Muscle layer of duodenum (tissue), 2 donors: Measurements from ENCODE around the gene NDUFS1.
"Not testable (repeated sequence)": the region's sequence is repeated elsewhere in the genome, so short reads cannot be mapped to it uniquely, and the experiment has no call there.

ENCODE experiments used
- H3K27ac ChIP-seq: one replicate; pipeline ENCODE4 v1.7.0; 2013; ENCODE audit warnings: mild to moderate bottlenecking, low read length
- H3K27me3 ChIP-seq: one replicate; pipeline ENCODE4 v1.7.0; 2013; ENCODE audit warnings: low read depth, mild to moderate bottlenecking, control low read depth, low read length
- H3K36me3 ChIP-seq, 2 donors: one replicate each; pipeline ENCODE4 v1.7.0; 2013; ENCODE audit warnings: low read length in 2 of 2, control low read depth in 1 of 2, mild to moderate bottlenecking in 1 of 2; ENCODE audit not compliant: insufficient read depth in 2 of 2, control insufficient read depth in 1 of 2
- H3K4me1 ChIP-seq, 2 donors: one replicate each; pipeline ENCODE4 v1.7.0; 2013; ENCODE audit warnings: low read length in 2 of 2, mild to moderate bottlenecking in 2 of 2, control low read depth in 1 of 2, moderate library complexity in 1 of 2; ENCODE audit not compliant: insufficient read depth in 2 of 2, control insufficient read depth in 1 of 2
- H3K4me3 ChIP-seq, 2 donors: one replicate each; pipeline ENCODE4 v1.7.0; 2013; ENCODE audit warnings: low read length in 2 of 2, low read depth in 1 of 2, mild to moderate bottlenecking in 1 of 2
- H3K9me3 ChIP-seq, 2 donors: one replicate each; pipeline ENCODE4 v1.7.0; 2013; ENCODE audit warnings: low read length in 2 of 2, control low read depth in 1 of 2, mild to moderate bottlenecking in 1 of 2; ENCODE audit not compliant: control insufficient read depth in 1 of 2
- donor health status: healthy.

Gene NDUFS1

DNA sequence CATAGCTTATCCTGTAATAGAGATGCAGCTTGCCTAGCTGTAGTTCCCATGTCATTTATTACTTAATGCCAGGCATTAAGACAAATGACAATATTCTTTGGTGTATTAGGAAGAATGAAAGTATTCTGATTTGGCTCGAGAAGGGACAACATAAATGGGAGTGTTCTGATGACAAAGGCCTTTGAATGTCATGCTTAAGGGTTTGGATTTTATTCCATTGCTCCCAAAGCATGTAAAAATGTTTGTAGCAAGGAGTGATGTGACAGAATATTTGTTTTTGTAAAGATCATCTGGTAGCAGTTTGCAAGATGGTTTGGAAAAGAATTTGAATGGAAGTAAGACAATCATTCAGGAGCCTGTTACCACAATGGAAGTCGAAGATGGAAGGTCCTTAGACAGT, 30.9 kb upstream of the NDUFS1 start:
- Histone ChIP-seq H3K4me1 (no peaks in the 10 kb centered on the region), H3K27me3 (no peaks in the 10 kb centered on the region)

GRCh38 chr2:206189691-206190090, 30.4 kb upstream of the NDUFS1 start:
- Histone ChIP-seq H3K27ac (no peak overlapping the region), H3K27me3 (no peaks in the 10 kb centered on the region), H3K4me1 (no peaks in the 10 kb centered on the region), H3K36me3 (no peaks in the 10 kb centered on the region), H3K4me3 (no peak overlapping the region), H3K9me3 (no peaks in the 10 kb centered on the region)

More for the DNA sequence above, 30.9 kb upstream of the NDUFS1 start:
- Histone ChIP-seq H3K36me3 (no peaks in the 10 kb centered on the region), H3K4me3 (no peak overlapping the region), H3K9me3 (no peaks in the 10 kb centered on the region), H3K27ac (no peak overlapping the region)

- not testable (repeated sequence) for H3K36me3 ChIP-seq, H3K9me3 ChIP-seq, H3K27ac ChIP-seq, H3K27me3 ChIP-seq, H3K4me3 ChIP-seq, H3K4me1 ChIP-seq
Measured at GRCh38 chr2:206181526-206181925, 22.3 kb upstream of the NDUFS1 start.

DNA sequence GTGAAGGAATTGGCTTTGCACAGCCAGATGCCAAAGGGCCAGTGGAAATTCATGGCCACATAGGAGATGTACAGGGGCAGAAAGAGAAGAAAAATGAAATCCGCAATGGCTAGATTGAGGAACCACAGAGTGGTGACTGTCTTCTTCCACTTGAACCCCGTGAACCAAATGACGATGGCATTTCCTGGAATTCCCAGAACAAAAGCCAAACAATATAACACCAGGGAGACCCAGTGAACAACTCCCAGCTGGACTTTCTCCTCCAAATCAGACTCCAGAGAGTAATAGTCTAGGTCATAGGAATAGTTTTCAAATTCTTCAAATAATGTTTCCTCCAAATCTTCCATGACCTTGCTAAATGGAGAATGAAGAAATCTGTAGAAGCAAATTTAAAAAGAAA, 17.7 kb upstream of the NDUFS1 start:
- Histone ChIP-seq H3K36me3 (no peaks in the 10 kb centered on the region), H3K9me3 (no peaks in the 10 kb centered on the region), H3K27me3 (no peaks in the 10 kb centered on the region), H3K4me3 (no peak overlapping the region), H3K4me1 (no peaks in the 10 kb centered on the region), H3K27ac (no peak overlapping the region)

DNA sequence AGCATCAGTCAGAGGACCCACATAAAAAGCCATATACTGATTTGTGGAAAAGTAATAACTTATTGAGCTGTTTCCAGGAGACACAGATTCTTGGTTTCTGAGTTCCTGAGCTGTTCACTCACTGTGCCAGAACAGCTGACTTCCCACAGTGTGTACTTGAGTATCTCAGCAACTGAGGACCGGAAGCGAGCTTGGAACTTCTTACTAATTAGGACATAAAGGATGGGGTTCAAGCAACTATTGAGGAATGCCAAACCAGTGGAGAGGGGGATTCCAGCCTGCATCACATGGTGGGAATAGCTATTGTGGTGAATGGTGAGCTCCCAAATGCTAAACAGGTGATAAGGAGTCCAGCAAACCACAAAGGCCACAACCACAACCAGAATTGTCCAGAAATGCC, 16.9 kb upstream of the NDUFS1 start:
- Histone ChIP-seq H3K4me3 (no peak overlapping the region), H3K27ac (no peak overlapping the region)

GRCh38 chr2:206173147-206173546, 13.9 kb upstream of the NDUFS1 start:
- Histone ChIP-seq H3K4me1 (no peaks in the 10 kb centered on the region), H3K36me3 (peaks cover 0 to 2% of the 10 kb centered on the region in 2 donors), H3K27ac (no peak overlapping the region), H3K27me3 (no peaks in the 10 kb centered on the region), H3K9me3 (no peaks in the 10 kb centered on the region), H3K4me3 (no peak overlapping the region)

More for the DNA sequence above, 16.9 kb upstream of the NDUFS1 start:
- Histone ChIP-seq H3K9me3 (no peaks in the 10 kb centered on the region), H3K27me3 (no peaks in the 10 kb centered on the region), H3K36me3 (no peaks in the 10 kb centered on the region), H3K4me1 (no peaks in the 10 kb centered on the region)

- H3K27ac ChIP-seq, H3K4me3 ChIP-seq, H3K27me3 ChIP-seq, H3K4me1 ChIP-seq, H3K36me3 ChIP-seq, H3K9me3 ChIP-seq: not testable (repeated sequence)
Measured at GRCh38 chr2:206171624-206172397, 12.6 kb upstream of the NDUFS1 start.

DNA sequence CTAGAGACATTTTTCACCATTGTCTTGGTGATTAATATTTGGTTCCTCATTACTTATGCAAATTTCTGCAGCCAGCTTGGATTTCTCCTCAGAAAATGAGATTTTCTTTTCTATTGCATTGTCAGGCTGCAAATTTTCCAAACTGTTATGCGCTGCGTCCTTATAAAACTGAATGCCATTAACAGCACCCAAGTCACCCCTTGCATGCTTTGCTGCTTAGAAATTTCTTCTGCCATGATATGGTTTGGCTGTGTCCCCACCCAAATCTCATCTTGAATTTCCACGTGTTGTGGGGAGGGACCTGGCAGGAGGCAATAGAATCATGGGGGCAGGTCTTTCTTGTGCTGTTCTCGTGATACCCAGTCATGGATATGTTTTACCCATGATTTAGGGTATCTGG, 9.0 kb upstream of the NDUFS1 start:
- H3K4me1 ChIP-seq, H3K27ac ChIP-seq, H3K27me3 ChIP-seq, H3K4me3 ChIP-seq, H3K9me3 ChIP-seq: not testable (repeated sequence)
- peaks cover 4 to 11% of the 10 kb centered on the region in 2 donors for H3K36me3 ChIP-seq

- Histone ChIP-seq H3K27me3 (no peaks in the 10 kb centered on the region), H3K27ac (no peak overlapping the region), H3K36me3 (peaks cover 24 to 25% of the 10 kb centered on the region in 2 donors), H3K4me1 (peaks cover 0 to 7% of the 10 kb centered on the region in 2 donors), H3K9me3 (no peaks in the 10 kb centered on the region), H3K4me3 (no peak overlapping the region)
Measured at GRCh38 chr2:206164261-206164862, 5.1 kb upstream of the NDUFS1 start.

DNA sequence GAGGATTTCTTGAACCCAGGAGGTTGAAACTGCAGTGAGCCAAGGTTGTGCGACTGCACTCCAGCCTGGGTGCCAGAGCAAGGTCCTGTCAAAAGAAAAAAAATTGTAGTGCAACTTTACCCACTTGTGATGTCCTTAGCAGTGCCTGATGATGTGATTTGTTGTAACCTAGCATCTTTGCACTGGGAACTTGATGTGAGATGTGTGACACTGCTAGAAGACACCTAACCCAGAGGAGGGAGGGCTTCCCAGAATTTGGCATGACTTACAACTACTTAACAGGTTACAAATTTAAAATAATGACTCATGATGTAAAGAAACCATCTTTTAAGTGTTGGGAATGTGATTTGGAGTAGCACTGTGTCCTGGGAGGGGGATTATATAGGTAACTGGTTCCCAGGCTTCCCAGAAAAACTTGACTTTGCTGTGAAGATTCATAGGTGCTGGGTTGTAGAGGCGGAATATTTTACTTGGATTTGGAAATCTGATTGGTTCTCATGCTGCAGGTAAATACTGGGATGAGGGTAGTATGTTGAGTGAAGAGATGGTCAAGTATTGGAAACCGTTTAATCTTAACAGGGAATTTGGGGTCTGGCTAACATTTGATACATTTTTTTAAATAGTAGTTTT, 4.1 kb upstream of the NDUFS1 start:
- H3K27ac ChIP-seq: no peak overlapping the region
- H3K9me3 ChIP-seq: no peaks in the 10 kb centered on the region
- no peaks in the 10 kb centered on the region for H3K27me3 ChIP-seq
- peaks cover 0 to 7% of the 10 kb centered on the region in 2 donors for H3K4me1 ChIP-seq
- H3K4me3 ChIP-seq: no peak overlapping the region
- H3K36me3 ChIP-seq: peaks cover 25 to 30% of the 10 kb centered on the region in 2 donors

GRCh38 chr2:206162401-206162800, 3.2 kb upstream of the NDUFS1 start:
- Histone ChIP-seq H3K36me3 (peaks cover 23 to 25% of the 10 kb centered on the region in 2 donors), H3K4me1 (peaks cover 0 to 16% of the 10 kb centered on the region in 2 donors)
- not testable (repeated sequence) for H3K9me3 ChIP-seq, H3K4me3 ChIP-seq, H3K27me3 ChIP-seq, H3K27ac ChIP-seq
